Stimulated activated CD4-positive, alpha-beta T cell treated with anti-CD3 and anti-CD28 coated beads, TNF-alpha, amount 100 ng/mL, for 1 hour (primary cell): Measurements from ENCODE around the gene CCHCR1.

Source experiments
- DNase-seq, 3 donors: peaks; one replicate each; pipeline ENCODE4 v3.0.0-alpha.2; 2020; ENCODE audit warnings: low read depth in 3 of 3, low spot score in 1 of 3

CCHCR1 gene

GRCh38 chr6:31132806-31133205 is 24.8 kb downstream of the CCHCR1 start:
- DNase-seq = no peak

GRCh38 chr6:31131595-31131994 is 26.0 kb downstream of the CCHCR1 start:
- DNase-seq = no peak

GRCh38 chr6:31130751-31131150 is 26.9 kb downstream of the CCHCR1 start:
- DNase-seq = no peak

- no peak for DNase-seq
Observed at GRCh38 chr6:31129130-31129529, 28.5 kb downstream of the CCHCR1 start.

- peak; percentile 43 to 62 (median 48) for DNase-seq
Observed at GRCh38 chr6:31128093-31128676, 29.4 kb downstream of the CCHCR1 start.

GRCh38 chr6:31126396-31127175 is 31.0 kb downstream of the CCHCR1 start:
- DNase-seq = no peak

GRCh38 chr6:31125586-31126363 is 31.8 kb downstream of the CCHCR1 start:
- DNase-seq = no peak

- DNase-seq = no peak
Observed at GRCh38 chr6:31125162-31125561, 32.4 kb downstream of the CCHCR1 start.

GRCh38 chr6:31122791-31123706 is 34.6 kb downstream of the CCHCR1 start:
- no peak for DNase-seq

- no peak for DNase-seq
Observed at GRCh38 chr6:31121131-31121790, 36.3 kb downstream of the CCHCR1 start.

GRCh38 chr6:31120151-31120915 is 37.3 kb downstream of the CCHCR1 start, which contains the start of gene CDSN:
TSS of gene CDSN (minus strand) at chr6:31120446. CDS start at chr6:31120419, 27 bp downstream.
- DNase-seq = no peak

GRCh38 chr6:31118178-31118577 is 39.4 kb downstream of the CCHCR1 start:
- no peak for DNase-seq

GRCh38 chr6:31116661-31117385 is 40.8 kb downstream of the CCHCR1 start:
- DNase-seq = no peak

- no peak for DNase-seq
Observed at GRCh38 chr6:31115941-31116560, 41.6 kb downstream of the CCHCR1 start.

- no peak for DNase-seq
Observed at GRCh38 chr6:31114970-31115849, 42.4 kb downstream of the CCHCR1 start.

GRCh38 chr6:31114541-31114878 is 43.1 kb downstream of the CCHCR1 start, which contains the start of gene PSORS1C1:
TSS of gene PSORS1C1 (plus strand) at chr6:31114800. CDS start at chr6:31129633, 14,833 bp downstream.
- no peak for DNase-seq

GRCh38 chr6:31113861-31114540 is 43.6 kb downstream of the CCHCR1 start:
- no peak for DNase-seq
